Natural killer cell treated with Interleukin-12 subunit alpha and Interleukin-12 subunit beta and Interleukin-15 and Interleukin-18, amount 100 ng/mL, for 72 hours (primary cell): Measurements from ENCODE around the gene ADORA1. TPM values are rescaled to one million over a fixed set of nuclear protein-coding genes. Genes with fewer than 3 reads are reported as not detected.

Experiments used
- ATAC-seq, 2 donors: fragments of 150-1000 bp; cut with Tn5 transposase in 1 of 2; sonication (Bioruptor Pico), chemical (Tn5 transposase) in 1 of 2; 2 replicates each; pipeline ENCODE4 v1.10.0; 2021
- DNase-seq: peaks from one replicate; pipeline ENCODE4 v3.0.0; 2022; ENCODE audit warnings: low spot score
- H3K27ac Mint-ChIP-seq, 2 donors: 1 replicate in 1 of 2; 2 replicates in 1 of 2; pipeline ENCODE4 v1.8.0; 2022; ENCODE audit warnings: mixed read lengths in 2 of 2, mild to moderate bottlenecking in 1 of 2, moderate library complexity in 1 of 2
- H3K27me3 Mint-ChIP-seq, 2 donors: 1 replicate in 1 of 2; 2 replicates in 1 of 2; pipeline ENCODE4 v1.8.0; 2022; ENCODE audit warnings: mixed read lengths in 2 of 2
- H3K36me3 Mint-ChIP-seq: one replicate; pipeline ENCODE4 v1.8.0; 2022; ENCODE audit warnings: mixed read lengths
- H3K4me1 Mint-ChIP-seq, 2 donors: 1 replicate in 1 of 2; 2 replicates in 1 of 2; pipeline ENCODE4 v1.8.0; 2022; ENCODE audit warnings: low read depth in 2 of 2, mixed read lengths in 2 of 2, mild to moderate bottlenecking in 1 of 2
- H3K4me3 Mint-ChIP-seq: one replicate; pipeline ENCODE4 v1.8.0; 2022; ENCODE audit warnings: mixed read lengths
- H3K9me3 Mint-ChIP-seq: 2 replicates; pipeline ENCODE4 v1.8.0; 2022; ENCODE audit warnings: mixed read lengths
- total RNA-seq, 2 donors: library from RNA; stranded (reverse); gene quantifications; one replicate each; pipeline ENCODE4 v1.2.3, GENCODE V29; 2022

The ADORA1 gene
- total RNA-seq, 2 donors from 2014 or later: not detected

- Mint-ChIP-seq H3K9me3 (peaks cover 7% of the 10 kb centered on the region), H3K36me3 (peaks cover 9% of the 10 kb centered on the region), H3K27me3 (peaks cover 20 to 38% of the 10 kb centered on the region in 2 donors), H3K4me1 (no peaks in the 10 kb centered on the region), H3K27ac (no peak overlapping the region), H3K4me3 (no peak overlapping the region)
- DNase-seq: peak; percentile 25
- ATAC-seq: no peak
These were observed 27.6 kb upstream of the ADORA1 start for GRCh38 chr1:203099805-203100515.

- Mint-ChIP-seq H3K4me3 (no peak overlapping the region), H3K9me3 (peaks cover 2% of the 10 kb centered on the region)
- no peak for DNase-seq
These were observed 27.0 kb upstream of the ADORA1 start for GRCh38 chr1:203100516-203100869.

GRCh38 chr1:203101813-203102634, 25.5 kb upstream of the ADORA1 start:
- no peak overlapping the region for H3K4me3 Mint-ChIP-seq
- H3K4me1 Mint-ChIP-seq: no peaks in the 10 kb centered on the region
- H3K27ac Mint-ChIP-seq: no peak overlapping the region
- H3K27me3 Mint-ChIP-seq: peaks cover 18 to 39% of the 10 kb centered on the region in 2 donors
- ATAC-seq (no peak), DNase-seq (peak; percentile 25)
- no peaks in the 10 kb centered on the region for H3K9me3 Mint-ChIP-seq
- peaks cover 4% of the 10 kb centered on the region for H3K36me3 Mint-ChIP-seq

More at GRCh38 chr1:203100516-203100869, 27.0 kb upstream of the ADORA1 start:
- Mint-ChIP-seq H3K4me1 (no peaks in the 10 kb centered on the region), H3K27ac (no peak overlapping the region), H3K27me3 (peaks cover 18 to 38% of the 10 kb centered on the region in 2 donors), H3K36me3 (peaks cover 6% of the 10 kb centered on the region)
- ATAC-seq: no peak

- peaks cover 27 to 45% of the 10 kb centered on the region in 2 donors for H3K27me3 Mint-ChIP-seq
- no peaks in the 10 kb centered on the region for H3K9me3 Mint-ChIP-seq
- no peak overlapping the region for H3K4me3 Mint-ChIP-seq
- H3K4me1 Mint-ChIP-seq: no peaks in the 10 kb centered on the region
- H3K36me3 Mint-ChIP-seq: peaks cover 4% of the 10 kb centered on the region
- DNase-seq (no peak), ATAC-seq (no peak)
- no peak overlapping the region for H3K27ac Mint-ChIP-seq
These were observed 24.3 kb upstream of the ADORA1 start for GRCh38 chr1:203103216-203103615.

GRCh38 chr1:203103829-203104495, 23.6 kb upstream of the ADORA1 start:
- Mint-ChIP-seq H3K27ac (no peak overlapping the region), H3K4me1 (no peaks in the 10 kb centered on the region), H3K27me3 (peaks cover 31 to 52% of the 10 kb centered on the region in 2 donors), H3K36me3 (peaks cover 4% of the 10 kb centered on the region), H3K9me3 (no peaks in the 10 kb centered on the region), H3K4me3 (no peak overlapping the region)
- ATAC-seq (no peak), DNase-seq (no peak)

GRCh38 chr1:203104789-203105390, 22.6 kb upstream of the ADORA1 start:
- Mint-ChIP-seq H3K4me3 (no peak overlapping the region), H3K27ac (no peak overlapping the region), H3K27me3 (peaks cover 37 to 61% of the 10 kb centered on the region in 2 donors), H3K4me1 (no peaks in the 10 kb centered on the region), H3K36me3 (peaks cover 4% of the 10 kb centered on the region), H3K9me3 (no peaks in the 10 kb centered on the region)
- DNase-seq: no peak
- ATAC-seq: no peak

- Mint-ChIP-seq H3K27ac (no peak overlapping the region), H3K27me3 (peaks cover 27 to 36% of the 10 kb centered on the region in 2 donors), H3K36me3 (no peaks in the 10 kb centered on the region), H3K4me1 (no peaks in the 10 kb centered on the region), H3K9me3 (no peaks in the 10 kb centered on the region), H3K4me3 (no peak overlapping the region)
- ATAC-seq: no peak
- DNase-seq: no peak
These were observed 15.1 kb upstream of the ADORA1 start for GRCh38 chr1:203112475-203112874.

- H3K9me3 Mint-ChIP-seq: no peaks in the 10 kb centered on the region
- H3K27me3 Mint-ChIP-seq: peaks cover 25 to 30% of the 10 kb centered on the region in 2 donors
- no peaks in the 10 kb centered on the region for H3K36me3 Mint-ChIP-seq
- H3K4me3 Mint-ChIP-seq: no peak overlapping the region
- DNase-seq (no peak), ATAC-seq (no peak)
- H3K27ac Mint-ChIP-seq: no peak overlapping the region
- no peaks in the 10 kb centered on the region for H3K4me1 Mint-ChIP-seq
These were observed 14.2 kb upstream of the ADORA1 start for GRCh38 chr1:203113308-203113707.

GRCh38 chr1:203114202-203114601, 13.3 kb upstream of the ADORA1 start:
- Mint-ChIP-seq H3K27me3 (peaks cover 20 to 28% of the 10 kb centered on the region in 2 donors), H3K4me1 (no peaks in the 10 kb centered on the region), H3K4me3 (no peak overlapping the region)

GRCh38 chr1:203116091-203116820, 11.3 kb upstream of the ADORA1 start:
- no peak overlapping the region for H3K4me3 Mint-ChIP-seq
- H3K27ac Mint-ChIP-seq: no peak overlapping the region
- peaks cover 28 to 31% of the 10 kb centered on the region in 2 donors for H3K27me3 Mint-ChIP-seq
- no peaks in the 10 kb centered on the region for H3K9me3 Mint-ChIP-seq
- ATAC-seq (peak in 1 of 2 donors; percentile 8), DNase-seq (no peak)
- no peaks in the 10 kb centered on the region for H3K36me3 Mint-ChIP-seq
- peaks cover 0 to 5% of the 10 kb centered on the region in 2 donors for H3K4me1 Mint-ChIP-seq

More at GRCh38 chr1:203114202-203114601, 13.3 kb upstream of the ADORA1 start:
- DNase-seq: no peak
- H3K36me3 Mint-ChIP-seq: no peaks in the 10 kb centered on the region
- no peaks in the 10 kb centered on the region for H3K9me3 Mint-ChIP-seq
- no peak for ATAC-seq
- no peak overlapping the region for H3K27ac Mint-ChIP-seq

GRCh38 chr1:203117611-203118575, 9.6 kb upstream of the ADORA1 start:
- Mint-ChIP-seq H3K4me3 (no peak overlapping the region), H3K4me1 (peaks cover 6 to 12% of the 10 kb centered on the region in 2 donors), H3K27me3 (peaks cover 36 to 40% of the 10 kb centered on the region in 2 donors), H3K36me3 (no peaks in the 10 kb centered on the region), H3K9me3 (no peaks in the 10 kb centered on the region), H3K27ac (no peak overlapping the region)
- peak; percentile 39 to 66 for ATAC-seq
- DNase-seq: no peak
